ENCODE results near the gene ARL6IP4. TPM values are rescaled to one million over a fixed set of nuclear protein-coding genes. Genes with fewer than 3 reads are reported as not detected.
A peak's percentile ranks its signal among the peaks of the same experiment; 100 is the strongest.

ARL6IP4 gene
- total and polyA plus RNA-seq, 2 donors = 297 to 302 TPM

DNA sequence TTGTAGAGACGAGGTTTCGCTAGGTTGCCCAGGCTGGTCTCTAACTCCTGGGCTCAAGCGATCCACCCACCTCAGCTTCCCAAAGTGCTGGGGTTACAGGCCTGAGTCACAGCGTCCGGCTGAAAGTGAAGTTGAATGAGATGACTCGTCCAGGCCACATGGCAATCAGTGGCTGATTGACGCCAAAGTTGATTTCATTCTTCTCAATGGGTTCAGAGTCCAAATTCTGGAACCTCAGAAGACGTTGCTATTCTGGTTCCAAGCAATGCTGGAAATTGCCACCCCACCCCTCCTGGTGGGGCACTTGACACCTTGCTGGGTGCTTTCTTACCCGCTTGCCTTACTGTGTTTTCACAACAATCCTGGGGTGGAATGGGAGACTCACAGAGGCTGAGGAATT lies 29.1 kb upstream of the ARL6IP4 start:
- Histone ChIP-seq H3K27me3 (ENCODE audit: control insufficient read depth in 2 of 2, insufficient read depth in 1 of 2, low read length in 1 of 2) (no peaks in the 10 kb centered on the region), H3K4me3 (ENCODE audit: low read length in 2 of 2) (no peak overlapping the region), H3K9me3 (ENCODE audit: control insufficient read depth in 2 of 2, insufficient read depth in 1 of 2, low read length in 1 of 2) (no peaks in the 10 kb centered on the region), H3K27ac (ENCODE audit: low read depth in 1 of 2, low read length in 1 of 2) (no peak overlapping the region), H3K36me3 (ENCODE audit: control insufficient read depth in 2 of 2, insufficient read depth in 2 of 2, low read length in 1 of 2) (peaks cover 2% of the 10 kb centered on the region in 2 donors), H3K4me1 (ENCODE audit: control insufficient read depth in 2 of 2, insufficient read depth in 2 of 2, low read length in 2 of 2) (peaks cover 0 to 17% of the 10 kb centered on the region in 2 donors)
- no peak for DNase-seq (ENCODE audit: low read depth in 6 of 9, low spot score in 9 of 9)
- 97% methylated on average over 9 of the region's 9 CpGs for WGBS

DNA sequence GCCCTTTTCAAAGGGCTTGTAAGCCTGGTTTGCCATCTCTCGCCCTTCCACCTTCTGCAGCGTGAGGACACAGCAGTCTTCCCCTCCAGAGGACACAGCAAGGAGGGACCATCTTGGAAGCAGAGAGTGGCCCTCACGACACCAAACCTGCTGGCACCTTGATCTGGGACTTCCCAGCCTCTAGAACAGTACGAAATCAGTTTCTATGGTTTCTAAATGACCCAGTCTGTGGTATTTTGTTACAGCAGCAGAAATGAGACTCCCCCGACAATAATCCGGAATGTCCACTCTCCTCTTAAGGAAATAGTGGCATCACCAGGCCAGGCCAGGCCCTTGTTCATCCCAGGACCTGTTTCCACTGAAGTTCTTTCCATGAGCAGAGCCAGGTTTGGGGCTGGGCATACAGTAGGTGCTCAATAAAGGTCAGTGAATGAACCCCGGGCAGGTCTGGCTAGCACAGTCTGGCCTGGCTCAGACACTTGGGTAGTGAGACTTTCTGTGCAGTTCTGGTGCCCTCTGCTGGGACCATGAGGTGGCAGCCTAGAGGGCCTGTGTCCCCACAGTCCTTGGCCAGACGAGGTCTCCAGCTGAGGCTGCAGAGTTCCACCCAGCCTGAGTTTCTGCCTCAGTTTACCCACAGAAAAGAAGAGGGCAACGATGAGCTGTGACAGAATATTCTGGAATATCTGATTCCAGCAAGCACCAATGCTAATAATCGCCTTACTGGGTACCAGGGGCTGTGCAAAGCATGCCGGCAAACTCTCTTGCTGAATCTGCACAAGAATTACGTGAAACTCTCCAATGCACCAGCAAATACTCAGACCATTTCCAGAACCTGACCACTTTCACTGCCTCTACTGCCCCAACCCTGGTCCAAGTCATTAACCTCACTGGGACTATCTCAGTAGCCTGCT lies 28.2 kb upstream of the ARL6IP4 start:
- H3K9me3 ChIP-seq (ENCODE audit: control insufficient read depth in 2 of 2, insufficient read depth in 1 of 2, low read length in 1 of 2) = no peaks in the 10 kb centered on the region
- peaks cover 0 to 8% of the 10 kb centered on the region in 2 donors for H3K4me1 ChIP-seq (ENCODE audit: control insufficient read depth in 2 of 2, insufficient read depth in 2 of 2, low read length in 2 of 2)
- peak in 8 of 9 donors; percentile 48 to 82 (median 64) for DNase-seq (ENCODE audit: low read depth in 6 of 9, low spot score in 9 of 9)
- 76% methylated on average over 12 of the region's 12 CpGs for WGBS
- no peaks in the 10 kb centered on the region for H3K27me3 ChIP-seq (ENCODE audit: control insufficient read depth in 2 of 2, insufficient read depth in 1 of 2, low read length in 1 of 2)
- peaks cover 2% of the 10 kb centered on the region in 2 donors for H3K36me3 ChIP-seq (ENCODE audit: control insufficient read depth in 2 of 2, insufficient read depth in 2 of 2, low read length in 1 of 2)
- H3K27ac ChIP-seq (ENCODE audit: low read depth in 1 of 2, low read length in 1 of 2) = no peak overlapping the region
- H3K4me3 ChIP-seq (ENCODE audit: low read length in 2 of 2) = no peak overlapping the region

DNA sequence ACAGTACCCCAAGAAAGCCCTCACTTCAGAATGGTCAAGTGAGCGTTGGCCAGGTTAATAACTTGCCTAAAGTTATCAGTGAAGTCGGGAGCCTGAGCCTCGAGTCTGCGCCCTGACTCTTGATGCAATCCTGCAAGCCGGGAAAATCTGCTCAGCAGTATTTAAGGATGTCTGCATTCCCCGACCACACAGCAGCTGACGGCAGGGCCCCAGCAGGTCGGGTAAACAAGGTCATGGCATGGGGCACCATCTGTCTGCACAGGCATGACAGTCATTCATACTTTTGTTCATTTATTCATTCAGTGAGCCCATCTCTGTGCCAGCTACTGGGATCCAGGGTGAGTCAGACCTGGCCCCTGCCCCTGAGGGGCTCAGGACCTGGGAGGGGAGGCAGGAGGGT lies 25.3 kb upstream of the ARL6IP4 start:
- Histone ChIP-seq H3K36me3 (ENCODE audit: control insufficient read depth in 2 of 2, insufficient read depth in 2 of 2, low read length in 1 of 2) (peaks cover 2 to 4% of the 10 kb centered on the region in 2 donors), H3K27ac (ENCODE audit: low read depth in 1 of 2, low read length in 1 of 2) (no peak overlapping the region), H3K4me3 (ENCODE audit: low read length in 2 of 2) (no peak overlapping the region), H3K27me3 (ENCODE audit: control insufficient read depth in 2 of 2, insufficient read depth in 1 of 2, low read length in 1 of 2) (no peaks in the 10 kb centered on the region), H3K4me1 (ENCODE audit: control insufficient read depth in 2 of 2, insufficient read depth in 2 of 2, low read length in 2 of 2) (peaks cover 0 to 4% of the 10 kb centered on the region in 2 donors), H3K9me3 (ENCODE audit: control insufficient read depth in 2 of 2, insufficient read depth in 1 of 2, low read length in 1 of 2) (no peaks in the 10 kb centered on the region)
- no peak for DNase-seq (ENCODE audit: low read depth in 6 of 9, low spot score in 9 of 9)
- 94% methylated on average over 8 of the region's 8 CpGs for WGBS

DNA sequence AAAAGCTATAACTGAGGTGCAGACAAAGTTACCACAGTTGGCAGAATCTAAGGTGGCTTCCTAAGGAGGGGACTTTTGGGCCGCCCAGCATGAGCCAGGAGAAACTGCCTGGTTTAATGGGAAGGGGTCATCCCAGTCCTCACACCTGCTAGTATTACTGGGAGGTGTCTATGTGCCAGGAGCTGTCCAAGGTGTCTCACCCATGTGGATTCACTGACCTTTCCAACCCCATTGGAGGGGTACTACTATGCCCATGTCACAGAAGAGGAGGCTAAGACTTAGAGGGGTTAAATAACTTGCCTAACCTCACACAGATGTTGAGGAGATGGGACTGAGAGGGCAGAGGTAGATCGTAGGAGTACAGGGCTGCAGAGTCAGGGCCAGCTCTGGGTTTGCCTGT lies 24.4 kb upstream of the ARL6IP4 start:
- Histone ChIP-seq H3K27ac (ENCODE audit: low read depth in 1 of 2, low read length in 1 of 2) (no peak overlapping the region), H3K4me1 (ENCODE audit: control insufficient read depth in 2 of 2, insufficient read depth in 2 of 2, low read length in 2 of 2) (peaks cover 0 to 4% of the 10 kb centered on the region in 2 donors), H3K9me3 (ENCODE audit: control insufficient read depth in 2 of 2, insufficient read depth in 1 of 2, low read length in 1 of 2) (no peaks in the 10 kb centered on the region), H3K36me3 (ENCODE audit: control insufficient read depth in 2 of 2, insufficient read depth in 2 of 2, low read length in 1 of 2) (peaks cover 2 to 4% of the 10 kb centered on the region in 2 donors), H3K4me3 (ENCODE audit: low read length in 2 of 2) (no peak overlapping the region), H3K27me3 (ENCODE audit: control insufficient read depth in 2 of 2, insufficient read depth in 1 of 2, low read length in 1 of 2) (no peaks in the 10 kb centered on the region)
- 96% methylated on average over 2 of the region's 2 CpGs for WGBS
- no peak for DNase-seq (ENCODE audit: low read depth in 6 of 9, low spot score in 9 of 9)

DNA sequence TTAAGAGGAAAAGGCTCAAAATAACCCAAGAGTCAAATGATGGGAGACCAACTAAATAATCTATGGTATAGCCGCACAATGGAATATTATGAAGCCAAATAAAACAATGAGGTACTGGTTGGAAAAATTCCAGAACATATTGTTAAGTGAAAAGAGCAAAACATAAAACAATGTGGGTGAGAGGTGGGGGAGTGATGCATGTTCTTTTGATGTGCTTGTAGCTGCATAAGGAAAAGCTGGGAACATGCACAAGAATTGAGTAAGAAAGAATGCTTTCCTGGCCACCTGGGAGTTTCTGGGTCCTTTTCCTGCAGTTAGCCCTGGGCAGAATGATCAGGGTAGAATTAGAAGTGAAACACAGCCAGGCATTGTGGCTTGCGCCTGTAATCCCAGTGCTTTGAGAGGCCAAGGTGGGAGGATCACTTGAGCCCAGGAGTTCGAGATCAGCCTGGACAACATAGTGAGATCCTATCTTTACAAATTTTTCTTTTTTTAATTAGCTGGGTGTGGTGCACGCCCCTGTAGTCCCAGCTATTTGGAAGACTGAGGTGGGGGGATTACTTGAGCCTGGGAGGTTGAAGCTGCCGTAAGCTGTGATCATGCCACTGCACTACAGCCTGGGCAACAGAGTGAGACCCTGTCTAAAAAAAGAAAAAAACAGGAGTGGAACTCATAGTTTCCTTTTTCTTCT lies 22.1 kb upstream of the ARL6IP4 start:
- H3K9me3 ChIP-seq (ENCODE audit: control insufficient read depth in 2 of 2, insufficient read depth in 1 of 2, low read length in 1 of 2) = no peaks in the 10 kb centered on the region
- 96% methylated on average over 5 of the region's 5 CpGs for WGBS

DNA sequence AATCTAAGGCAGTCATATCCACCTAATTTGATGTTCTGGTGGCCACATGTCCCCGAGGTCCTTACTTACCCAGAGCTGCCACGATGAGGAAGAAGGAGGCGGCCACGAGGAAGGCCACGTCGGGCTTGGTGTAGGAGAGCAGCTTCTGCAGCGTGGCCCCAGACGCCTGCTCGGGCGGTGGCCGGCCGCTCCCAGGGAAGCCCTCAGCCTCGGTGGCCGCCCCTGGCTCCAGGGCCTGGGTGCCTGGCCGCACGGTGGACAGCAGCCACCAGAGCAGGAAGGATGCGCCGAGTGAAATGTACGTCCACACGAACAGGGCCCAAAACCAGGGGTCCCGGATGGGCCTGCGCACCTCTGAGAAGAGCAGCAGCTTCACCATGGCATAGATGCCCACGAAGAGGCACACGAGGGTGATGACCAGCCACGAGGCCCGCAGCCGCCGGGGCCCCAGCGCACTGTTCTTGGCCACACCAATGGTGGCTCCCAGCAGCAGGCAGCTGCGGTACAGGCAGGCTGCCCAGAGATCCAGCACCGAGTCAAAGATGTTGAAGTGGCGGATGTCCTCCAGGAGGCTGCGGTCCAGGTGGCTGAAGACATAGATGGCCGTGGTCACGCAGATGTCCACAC lies 20.8 kb upstream of the ARL6IP4 start:
- no peak overlapping the region for H3K27ac ChIP-seq (ENCODE audit: low read depth in 1 of 2, low read length in 1 of 2)
- peaks cover 0 to 12% of the 10 kb centered on the region in 2 donors for H3K4me1 ChIP-seq (ENCODE audit: control insufficient read depth in 2 of 2, insufficient read depth in 2 of 2, low read length in 2 of 2)
- DNase-seq (ENCODE audit: low read depth in 6 of 9, low spot score in 9 of 9) = no peak
- no peak overlapping the region for H3K4me3 ChIP-seq (ENCODE audit: low read length in 2 of 2)
- peaks cover 2 to 4% of the 10 kb centered on the region in 2 donors for H3K36me3 ChIP-seq (ENCODE audit: control insufficient read depth in 2 of 2, insufficient read depth in 2 of 2, low read length in 1 of 2)
- 98% methylated on average over 35 of the region's 35 CpGs for WGBS
- no peaks in the 10 kb centered on the region for H3K9me3 ChIP-seq (ENCODE audit: control insufficient read depth in 2 of 2, insufficient read depth in 1 of 2, low read length in 1 of 2)
- no peaks in the 10 kb centered on the region for H3K27me3 ChIP-seq (ENCODE audit: control insufficient read depth in 2 of 2, insufficient read depth in 1 of 2, low read length in 1 of 2)

More for the DNA sequence above, 22.1 kb upstream of the ARL6IP4 start:
- Histone ChIP-seq H3K4me1 (ENCODE audit: control insufficient read depth in 2 of 2, insufficient read depth in 2 of 2, low read length in 2 of 2) (peaks cover 0 to 5% of the 10 kb centered on the region in 2 donors), H3K27ac (ENCODE audit: low read depth in 1 of 2, low read length in 1 of 2) (no peak overlapping the region), H3K4me3 (ENCODE audit: low read length in 2 of 2) (no peak overlapping the region), H3K27me3 (ENCODE audit: control insufficient read depth in 2 of 2, insufficient read depth in 1 of 2, low read length in 1 of 2) (no peaks in the 10 kb centered on the region), H3K36me3 (ENCODE audit: control insufficient read depth in 2 of 2, insufficient read depth in 2 of 2, low read length in 1 of 2) (peaks cover 2 to 4% of the 10 kb centered on the region in 2 donors)
- no peak for DNase-seq (ENCODE audit: low read depth in 6 of 9, low spot score in 9 of 9)

DNA sequence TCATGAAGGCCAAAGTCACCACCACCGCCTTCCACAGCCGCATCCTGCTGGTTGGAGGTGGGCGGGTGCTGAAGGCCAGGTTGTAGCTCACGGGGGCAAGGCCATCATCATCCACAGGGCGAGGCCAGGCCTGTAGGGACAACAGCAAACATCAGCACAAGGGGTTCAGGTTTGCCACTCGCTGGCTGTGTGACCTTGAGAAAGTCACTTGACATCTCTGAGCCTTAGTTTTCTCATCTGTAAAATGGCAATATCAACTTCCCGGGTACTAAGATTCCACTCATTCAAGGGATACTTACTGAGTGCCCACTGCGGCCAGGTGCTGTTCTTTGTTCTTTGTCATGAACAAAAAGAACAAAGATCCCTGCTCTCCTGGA lies 20.3 kb upstream of the ARL6IP4 start:
- Histone ChIP-seq H3K27ac (ENCODE audit: low read depth in 1 of 2, low read length in 1 of 2) (no peak overlapping the region), H3K4me3 (ENCODE audit: low read length in 2 of 2) (no peak overlapping the region), H3K27me3 (ENCODE audit: control insufficient read depth in 2 of 2, insufficient read depth in 1 of 2, low read length in 1 of 2) (no peaks in the 10 kb centered on the region), H3K4me1 (ENCODE audit: control insufficient read depth in 2 of 2, insufficient read depth in 2 of 2, low read length in 2 of 2) (peaks cover 0 to 12% of the 10 kb centered on the region in 2 donors), H3K36me3 (ENCODE audit: control insufficient read depth in 2 of 2, insufficient read depth in 2 of 2, low read length in 1 of 2) (peaks cover 2 to 4% of the 10 kb centered on the region in 2 donors), H3K9me3 (ENCODE audit: control insufficient read depth in 2 of 2, insufficient read depth in 1 of 2, low read length in 1 of 2) (no peaks in the 10 kb centered on the region)
- DNase-seq (ENCODE audit: low read depth in 6 of 9, low spot score in 9 of 9) = no peak
- WGBS = 99% methylated on average over 8 of the region's 8 CpGs

DNA sequence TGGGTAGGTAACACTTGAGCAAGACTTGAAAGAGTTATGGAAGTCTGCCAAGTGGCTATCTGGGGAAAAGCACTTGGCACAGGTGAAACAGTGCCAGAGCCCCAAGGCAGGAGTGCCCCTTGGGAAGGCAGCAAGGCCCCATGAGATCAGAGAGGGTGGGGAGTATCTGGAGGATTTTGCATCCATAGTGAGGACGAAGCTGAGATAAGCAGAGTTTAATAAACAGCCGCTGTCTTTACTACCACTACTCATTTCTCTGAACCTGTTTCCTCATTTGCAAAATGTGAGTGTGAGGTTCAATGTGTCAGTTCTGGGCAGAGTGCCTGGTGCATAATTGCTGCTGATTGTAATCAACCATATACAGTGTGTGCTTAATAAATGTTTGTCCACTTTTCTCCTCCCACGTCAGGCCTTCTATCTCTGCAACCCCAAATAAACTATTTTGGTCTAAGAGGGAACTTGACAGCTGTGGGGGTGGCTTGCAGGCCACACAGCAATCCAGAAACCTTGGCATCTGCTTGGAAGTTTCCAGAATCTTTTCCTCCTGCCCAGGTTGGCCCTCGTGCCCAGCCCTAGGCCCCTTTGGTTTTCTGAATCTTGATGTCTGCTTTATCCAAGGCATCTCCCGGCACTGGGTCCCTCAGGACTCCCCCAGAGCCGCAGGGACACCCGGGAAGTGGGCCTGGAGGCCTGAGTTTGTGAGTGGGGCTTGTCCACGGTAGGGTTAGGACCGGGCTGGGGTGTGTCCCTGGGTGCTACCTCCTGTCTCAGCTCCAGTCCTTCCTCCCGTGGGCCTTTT lies 18.8 kb upstream of the ARL6IP4 start:
- Histone ChIP-seq H3K9me3 (ENCODE audit: control insufficient read depth in 2 of 2, insufficient read depth in 1 of 2, low read length in 1 of 2) (no peaks in the 10 kb centered on the region), H3K27me3 (ENCODE audit: control insufficient read depth in 2 of 2, insufficient read depth in 1 of 2, low read length in 1 of 2) (no peaks in the 10 kb centered on the region), H3K36me3 (ENCODE audit: control insufficient read depth in 2 of 2, insufficient read depth in 2 of 2, low read length in 1 of 2) (peaks cover 0 to 2% of the 10 kb centered on the region in 2 donors), H3K27ac (ENCODE audit: low read depth in 1 of 2, low read length in 1 of 2) (no peak overlapping the region), H3K4me1 (ENCODE audit: control insufficient read depth in 2 of 2, insufficient read depth in 2 of 2, low read length in 2 of 2) (peaks cover 8 to 26% of the 10 kb centered on the region in 2 donors), H3K4me3 (ENCODE audit: low read length in 2 of 2) (no peak overlapping the region)
- no peak for DNase-seq (ENCODE audit: low read depth in 6 of 9, low spot score in 9 of 9)
- 95% methylated on average over 10 of the region's 10 CpGs for WGBS
